Neural cell (in vitro differentiated cells): ENCODE data around the gene ARHGAP10. TPM values are rescaled to one million over a fixed set of nuclear protein-coding genes. Genes with fewer than 3 reads are reported as not detected.

Source experiments
- H2AFZ ChIP-seq: fragments of 200-600, 300-800 bp; sonication (generic), shearing (Covaris generic); 2 replicates; pipeline ENCODE4 v1.6.0; 2014; ENCODE audit warnings: low read depth, mild to moderate bottlenecking, antibody characterized with exemption, low read length, moderate library complexity
- H3F3A ChIP-seq: fragments of 200-600 bp; shearing (Covaris generic); 2 replicates; pipeline ENCODE4 v1.6.1; 2016; ENCODE audit warnings: mild to moderate bottlenecking, moderate library complexity, mixed read lengths, antibody characterized with exemption, low read length; ENCODE audit not compliant: insufficient read depth, poor library complexity, severe bottlenecking
- H3K27ac ChIP-seq: fragments of 200-600, 300-800 bp; sonication (generic), shearing (Covaris generic); 2 replicates; pipeline ENCODE4 v1.5.1; 2014; ENCODE audit warnings: mild to moderate bottlenecking, low read length, moderate library complexity
- H3K27me3 ChIP-seq: fragments of 300-800, 200-600 bp; sonication (generic), shearing (Covaris generic); 2 replicates; pipeline ENCODE4 v1.6.0; 2014; ENCODE audit warnings: mild to moderate bottlenecking, low read depth, low read length, moderate library complexity; ENCODE audit not compliant: insufficient read depth
- H3K36me3 ChIP-seq: fragments of 300-800, 200-600 bp; sonication (generic), shearing (Covaris generic); 2 replicates; pipeline ENCODE4 v1.5.1; 2014; ENCODE audit warnings: mild to moderate bottlenecking, antibody characterized with exemption, low read length, moderate library complexity; ENCODE audit not compliant: insufficient read depth
- H3K4me2 ChIP-seq: fragments of 300-800, 200-600 bp; sonication (generic), shearing (Covaris generic); 2 replicates; pipeline ENCODE4 v1.6.0; 2014; ENCODE audit warnings: mild to moderate bottlenecking, low read length
- H3K4me3 ChIP-seq: fragments of 300-800, 200-600 bp; sonication (generic), shearing (Covaris generic); 2 replicates; pipeline ENCODE4 v1.5.1; 2014; ENCODE audit warnings: mild to moderate bottlenecking, low read length, moderate library complexity
- H3K79me2 ChIP-seq: fragments of 200-600 bp; shearing (Covaris generic); replicated peaks from 2 replicates; pipeline ENCODE4 v1.6.0; 2014; ENCODE audit warnings: mild to moderate bottlenecking, low read length, moderate library complexity; ENCODE audit not compliant: insufficient read depth
- H3K9ac ChIP-seq: fragments of 300-800, 200-600 bp; sonication (generic), shearing (Covaris generic); 2 replicates; pipeline ENCODE4 v1.6.1; 2016; ENCODE audit warnings: mild to moderate bottlenecking, low read length, mixed read lengths
- H3K9me2 ChIP-seq: fragments of 200-600 bp; shearing (Covaris generic); 2 replicates; pipeline ENCODE4 v1.6.1; 2016; ENCODE audit warnings: mild to moderate bottlenecking, low read length, mixed read lengths; ENCODE audit not compliant: insufficient read depth
- H3K9me3 ChIP-seq: fragments of 200-600, 300-800 bp; sonication (generic), shearing (Covaris generic); 2 replicates; pipeline ENCODE4 v1.6.1; 2016; ENCODE audit warnings: mild to moderate bottlenecking, mixed run types, low read length, moderate library complexity, mixed read lengths
- H4K20me1 ChIP-seq: fragments of 200-600 bp; shearing (Covaris generic); 2 replicates; pipeline ENCODE4 v1.6.1; 2016; ENCODE audit warnings: mild to moderate bottlenecking, mixed run types; ENCODE audit not compliant: insufficient read depth
- EP300 ChIP-seq: fragments of 450-650 bp; conservative IDR thresholded peaks from 2 replicates; pipeline ENCODE4 v1.6.1; 2014; ENCODE audit warnings: antibody characterized with exemption, mild to moderate bottlenecking, moderate library complexity; ENCODE audit not compliant: poor library complexity, severe bottlenecking
- EZH2 ChIP-seq: fragments of 200-600, 300-800 bp; shearing (Covaris generic), sonication (generic); IDR thresholded peaks from 2 replicates; pipeline ENCODE4 v1.6.1; 2014; ENCODE audit warnings: antibody characterized with exemption, low read length, borderline replicate concordance, mild to moderate bottlenecking; ENCODE audit not compliant: insufficient read depth, poor library complexity, severe bottlenecking
- MXI1 ChIP-seq: fragments of 450-650 bp; conservative IDR thresholded peaks from 2 replicates; pipeline ENCODE4 v1.6.1; 2014; ENCODE audit warnings: antibody characterized with exemption, mild to moderate bottlenecking; ENCODE audit not compliant: poor library complexity, severe bottlenecking
- POLR2AphosphoS5 ChIP-seq: IDR thresholded peaks from 2 replicates; pipeline ENCODE4 v1.6.1; 2012
- RAD21 ChIP-seq: fragments of 450-650 bp; conservative IDR thresholded peaks from 2 replicates; pipeline ENCODE4 v1.6.1; 2014; ENCODE audit warnings: antibody characterized with exemption, mild to moderate bottlenecking, moderate library complexity
- REST ChIP-seq: IDR thresholded peaks from 2 replicates; pipeline ENCODE4 v1.6.1; 2012; ENCODE audit warnings: borderline replicate concordance
- SMC3 ChIP-seq: fragments of 450-650 bp; conservative IDR thresholded peaks from 2 replicates; pipeline ENCODE4 v1.6.1; 2014; ENCODE audit warnings: antibody characterized with exemption, mild to moderate bottlenecking, moderate library complexity; ENCODE audit not compliant: poor library complexity
- TAF1 ChIP-seq: IDR thresholded peaks from 2 replicates; pipeline ENCODE4 v1.6.1; 2012; ENCODE audit warnings: low read depth
- polyA plus RNA-seq: library from polyadenylated mRNA; depleted of rRNA; stranded (reverse); fragments of >200 nt; gene quantifications from 2 replicates; pipeline ENCODE4 v1.2.3, GENCODE V29; 2014
- TF ChIP-seq, protein P1 (sequence below): fragments of 450-650 bp; IDR thresholded peaks from 2 replicates; pipeline ENCODE4 v1.5.1; 2014; ENCODE audit warnings: antibody characterized with exemption, mild to moderate bottlenecking, moderate library complexity; ENCODE audit not compliant: poor library complexity, severe bottlenecking

The ARHGAP10 gene
- polyA plus RNA-seq, 1 donor from 2014 or later: 1.2 TPM

DNA sequence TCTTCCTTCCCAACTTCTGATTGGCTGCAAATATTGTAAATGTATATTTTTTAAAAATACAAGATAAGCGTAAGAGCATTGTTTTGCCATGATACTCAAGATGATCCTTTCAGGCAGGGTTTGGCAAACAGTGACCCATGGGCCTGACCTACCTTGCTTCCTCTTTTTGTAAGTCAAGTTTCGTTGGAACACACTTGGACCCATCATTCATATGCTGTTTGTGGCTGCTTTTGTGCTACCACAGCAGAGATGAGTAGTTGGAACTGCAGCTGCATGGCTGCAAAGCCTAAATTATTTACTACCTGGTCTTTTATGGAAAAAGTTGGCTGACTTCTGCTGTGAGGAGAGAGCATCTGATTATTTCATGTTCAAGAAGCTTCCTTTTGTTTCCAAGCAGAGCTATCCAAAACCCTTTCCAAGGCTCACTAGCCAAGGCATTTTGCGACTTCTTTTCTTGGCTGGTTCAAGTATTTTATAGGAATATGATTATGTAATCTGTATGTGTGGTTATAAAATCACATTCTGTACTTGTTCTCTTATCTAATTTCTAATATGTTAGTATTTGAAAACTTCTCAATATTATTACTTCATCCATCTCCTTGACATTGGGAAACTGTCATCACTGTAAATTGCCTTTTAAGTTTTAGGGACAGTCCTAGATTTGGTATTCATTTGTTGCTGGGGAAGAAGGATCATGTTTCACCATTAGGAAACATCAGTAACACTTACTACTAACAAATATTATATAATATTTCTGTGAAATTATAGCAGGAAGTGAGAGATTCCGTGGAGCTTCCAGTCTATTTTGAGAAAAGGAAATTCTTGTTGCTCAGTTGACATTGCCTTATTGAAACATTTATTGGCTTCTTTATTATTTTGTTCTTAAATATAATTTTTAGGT, 109.2 kb downstream of the ARHGAP10 start:
- no peaks in the 10 kb centered on the region for H3K9me3 ChIP-seq
- H3K9ac ChIP-seq: no peak overlapping the region
- no peak overlapping the region for H3K4me2 ChIP-seq
- no peak overlapping the region for H2AFZ ChIP-seq
- H3K27ac ChIP-seq: no peak overlapping the region
- H3K79me2 ChIP-seq: no peaks in the 10 kb centered on the region
- no peaks in the 10 kb centered on the region for H3K36me3 ChIP-seq
- no peaks in the 10 kb centered on the region for H3F3A ChIP-seq
- H3K9me2 ChIP-seq: no peaks in the 10 kb centered on the region
- H3K27me3 ChIP-seq: no peaks in the 10 kb centered on the region
- no peak overlapping the region for H3K4me3 ChIP-seq
- no peaks in the 10 kb centered on the region for H4K20me1 ChIP-seq
- no peak for TF ChIP-seq SMC3

- Histone ChIP-seq H3F3A (no peaks in the 10 kb centered on the region), H3K9ac (no peak overlapping the region), H3K4me3 (no peak overlapping the region), H3K36me3 (no peaks in the 10 kb centered on the region), H3K4me2 (no peak overlapping the region), H3K27ac (no peak overlapping the region), H3K9me3 (no peaks in the 10 kb centered on the region), H3K79me2 (no peaks in the 10 kb centered on the region), H4K20me1 (no peaks in the 10 kb centered on the region), H3K9me2 (no peaks in the 10 kb centered on the region), H2AFZ (no peak overlapping the region), H3K27me3 (no peaks in the 10 kb centered on the region)
- TF ChIP-seq EP300 (no peak), MXI1 (no peak), TAF1 (no peak), EZH2 (no peak)
- TF ChIP-seq, protein P1, sequence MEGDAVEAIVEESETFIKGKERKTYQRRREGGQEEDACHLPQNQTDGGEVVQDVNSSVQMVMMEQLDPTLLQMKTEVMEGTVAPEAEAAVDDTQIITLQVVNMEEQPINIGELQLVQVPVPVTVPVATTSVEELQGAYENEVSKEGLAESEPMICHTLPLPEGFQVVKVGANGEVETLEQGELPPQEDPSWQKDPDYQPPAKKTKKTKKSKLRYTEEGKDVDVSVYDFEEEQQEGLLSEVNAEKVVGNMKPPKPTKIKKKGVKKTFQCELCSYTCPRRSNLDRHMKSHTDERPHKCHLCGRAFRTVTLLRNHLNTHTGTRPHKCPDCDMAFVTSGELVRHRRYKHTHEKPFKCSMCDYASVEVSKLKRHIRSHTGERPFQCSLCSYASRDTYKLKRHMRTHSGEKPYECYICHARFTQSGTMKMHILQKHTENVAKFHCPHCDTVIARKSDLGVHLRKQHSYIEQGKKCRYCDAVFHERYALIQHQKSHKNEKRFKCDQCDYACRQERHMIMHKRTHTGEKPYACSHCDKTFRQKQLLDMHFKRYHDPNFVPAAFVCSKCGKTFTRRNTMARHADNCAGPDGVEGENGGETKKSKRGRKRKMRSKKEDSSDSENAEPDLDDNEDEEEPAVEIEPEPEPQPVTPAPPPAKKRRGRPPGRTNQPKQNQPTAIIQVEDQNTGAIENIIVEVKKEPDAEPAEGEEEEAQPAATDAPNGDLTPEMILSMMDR: no peak
Observed at GRCh38 chr4:147842573-147842972, 110.7 kb downstream of the ARHGAP10 start.

DNA sequence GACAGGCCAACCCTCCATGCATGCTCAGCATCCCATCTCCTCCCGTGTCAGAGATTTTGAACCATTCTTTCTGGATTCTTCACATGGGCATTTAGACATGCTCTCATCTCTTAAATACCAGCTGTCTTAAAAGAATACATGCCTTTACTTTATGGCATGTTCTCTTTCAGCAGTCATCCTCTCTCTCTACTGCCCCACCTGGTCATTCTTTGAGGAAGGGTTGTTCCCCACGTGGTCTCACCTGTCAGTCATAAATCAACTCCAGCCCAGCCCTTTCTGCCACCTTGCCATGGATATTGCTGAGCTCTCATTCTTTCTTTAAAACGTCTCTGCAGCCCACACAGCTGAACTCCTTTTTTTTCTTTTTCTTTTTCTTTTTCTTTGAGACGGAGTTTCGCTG, 111.3 kb downstream of the ARHGAP10 start:
- no peaks in the 10 kb centered on the region for H3K9me3 ChIP-seq
- no peaks in the 10 kb centered on the region for H4K20me1 ChIP-seq
- H3K4me3 ChIP-seq: no peak overlapping the region
- no peaks in the 10 kb centered on the region for H3K27me3 ChIP-seq
- H3K36me3 ChIP-seq: no peaks in the 10 kb centered on the region
- no peaks in the 10 kb centered on the region for H3K9me2 ChIP-seq
- TF ChIP-seq MXI1 (no peak), SMC3 (no peak), EP300 (no peak), EZH2 (no peak), TAF1 (no peak), RAD21 (no peak), REST (no peak), POLR2AphosphoS5 (no peak)
- TF ChIP-seq, protein P1: no peak
- no peak overlapping the region for H2AFZ ChIP-seq
- H3K9ac ChIP-seq: no peak overlapping the region
- H3K27ac ChIP-seq: no peak overlapping the region
- no peaks in the 10 kb centered on the region for H3F3A ChIP-seq
- no peaks in the 10 kb centered on the region for H3K79me2 ChIP-seq
- H3K4me2 ChIP-seq: no peak overlapping the region
